HG02852 (cell line): ENCODE measurements around the gene TET1.
"Not testable (repeated sequence)": the region's sequence is repeated elsewhere in the genome, so short reads cannot be mapped to it uniquely, and the experiment has no call there.

Experiments
- ATAC-seq: cut with Tn5 transposase; IDR thresholded peaks from one replicate; pipeline ENCODE4 v1.9.1; 2021; ENCODE audit warnings: mild to moderate bottlenecking, moderate library complexity; ENCODE audit not compliant: unreplicated experiment

TET1 gene

GRCh38 chr10:68604441-68604840 is 44.3 kb downstream of the TET1 start:
- ATAC-seq = no peak

DNA sequence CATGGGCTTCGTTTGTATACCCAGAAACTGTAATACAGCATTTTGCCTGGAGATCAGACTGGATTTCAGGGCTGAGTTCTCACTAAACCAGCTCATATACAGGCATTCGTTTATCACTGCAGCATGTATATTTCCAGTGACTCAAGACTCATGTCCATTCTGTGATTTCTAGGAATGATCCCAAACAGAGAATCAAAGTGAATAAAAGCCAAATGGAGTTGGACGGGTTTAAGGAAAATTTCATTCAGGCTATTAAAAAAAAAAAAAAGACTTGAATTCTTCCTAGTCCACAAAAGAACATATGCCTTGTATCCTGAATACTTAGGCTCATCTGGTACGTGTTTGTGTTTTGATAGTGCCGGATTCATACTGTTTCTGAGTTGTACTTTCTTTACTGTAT is 46.8 kb downstream of the TET1 start:
- ATAC-seq = no peak

DNA sequence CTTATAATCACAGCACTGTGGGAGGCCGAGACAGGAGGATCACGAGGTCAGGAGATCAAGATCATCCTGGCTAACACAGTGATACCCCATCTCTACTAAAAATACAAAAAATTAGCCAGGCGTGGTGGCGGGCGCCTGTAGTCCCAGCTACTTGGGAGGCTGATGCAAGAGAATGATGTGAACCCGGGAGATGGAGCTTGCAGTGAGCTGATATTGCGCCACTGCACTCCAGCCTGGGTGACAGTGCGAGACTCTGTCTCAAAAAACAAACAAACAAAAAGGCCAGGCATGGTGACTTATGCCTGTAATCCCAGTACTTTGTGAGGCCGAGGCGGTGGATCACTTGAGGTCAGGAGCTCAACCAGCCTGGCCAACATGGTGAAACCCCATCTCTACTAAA is 49.9 kb downstream of the TET1 start:
- not testable (repeated sequence) for ATAC-seq

DNA sequence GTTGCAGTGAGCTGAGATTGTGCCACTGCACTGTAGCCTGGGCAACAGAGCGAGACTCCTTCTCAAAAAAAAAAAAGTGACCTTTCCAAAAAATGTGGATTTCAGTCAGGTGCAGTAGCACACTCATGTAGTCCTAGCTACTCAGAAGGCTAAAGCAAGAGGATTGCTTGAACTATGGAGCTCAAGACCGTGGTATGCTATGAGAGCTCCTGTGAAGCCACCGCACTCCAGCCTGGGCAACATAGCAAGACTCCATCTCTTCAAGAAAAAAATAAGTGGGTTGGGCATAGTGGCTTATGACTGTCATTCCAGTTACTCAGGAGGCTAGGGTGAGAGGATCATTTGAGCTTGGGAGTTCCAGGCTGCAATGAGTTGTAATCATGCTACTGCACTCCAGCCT is 51.1 kb downstream of the TET1 start:
- ATAC-seq = no peak

- not testable (repeated sequence) for ATAC-seq
Measured at GRCh38 chr10:68613974-68614373, 53.8 kb downstream of the TET1 start.

GRCh38 chr10:68617691-68618090 is 57.6 kb downstream of the TET1 start:
- ATAC-seq = not testable (repeated sequence)

GRCh38 chr10:68618234-68618633 is 58.1 kb downstream of the TET1 start:
- no peak for ATAC-seq

- ATAC-seq = no peak
Measured at GRCh38 chr10:68619595-68619994, 59.5 kb downstream of the TET1 start.

DNA sequence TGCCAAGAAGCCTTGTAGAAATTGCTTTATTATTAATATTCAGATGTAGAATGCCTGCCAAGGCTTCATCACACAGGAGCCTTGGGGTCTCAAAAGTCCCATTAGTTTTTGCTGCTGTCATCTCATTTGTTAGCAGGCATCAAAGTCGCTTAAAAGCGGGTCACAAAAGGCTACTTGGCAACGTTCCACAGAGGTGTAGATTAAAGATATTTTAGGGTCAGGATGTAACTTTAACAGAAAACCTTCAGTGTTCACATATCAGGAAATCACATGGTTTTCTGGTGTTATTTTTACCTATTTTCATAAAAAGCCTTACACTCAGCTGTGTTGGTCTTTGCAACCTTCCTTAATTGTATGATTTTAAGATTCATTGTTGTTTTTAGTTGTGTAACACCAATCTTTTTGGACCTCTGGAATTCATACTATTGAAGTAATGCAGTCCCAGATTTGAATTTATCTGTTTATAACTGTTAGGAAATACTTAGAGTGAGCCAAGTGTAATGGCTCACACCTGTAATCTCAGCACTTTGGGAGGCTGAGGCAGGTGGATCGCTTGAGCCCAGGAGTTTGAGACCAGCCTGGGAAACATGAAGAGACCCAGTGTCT is 65.3 kb downstream of the TET1 start:
- no peak for ATAC-seq

- no peak for ATAC-seq
Measured at GRCh38 chr10:68628576-68629127, 68.5 kb downstream of the TET1 start.

DNA sequence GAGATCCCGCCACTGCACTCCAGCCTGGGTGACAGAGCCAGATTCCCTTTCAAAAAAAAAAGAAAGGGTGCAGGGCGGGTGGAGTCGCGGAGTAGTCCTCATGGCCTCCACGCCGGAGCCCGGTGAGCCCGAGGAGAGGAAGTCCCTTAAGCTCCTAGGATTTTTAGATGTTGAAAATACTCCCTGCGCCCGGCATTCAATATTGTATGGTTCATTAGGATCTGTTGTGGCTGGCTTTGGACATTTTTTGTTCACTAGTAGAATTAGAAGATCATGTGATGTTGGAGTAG is 72.1 kb downstream of the TET1 start:
- ATAC-seq = not testable (repeated sequence)

GRCh38 chr10:68633281-68633680 is 73.1 kb downstream of the TET1 start:
- ATAC-seq = no peak

DNA sequence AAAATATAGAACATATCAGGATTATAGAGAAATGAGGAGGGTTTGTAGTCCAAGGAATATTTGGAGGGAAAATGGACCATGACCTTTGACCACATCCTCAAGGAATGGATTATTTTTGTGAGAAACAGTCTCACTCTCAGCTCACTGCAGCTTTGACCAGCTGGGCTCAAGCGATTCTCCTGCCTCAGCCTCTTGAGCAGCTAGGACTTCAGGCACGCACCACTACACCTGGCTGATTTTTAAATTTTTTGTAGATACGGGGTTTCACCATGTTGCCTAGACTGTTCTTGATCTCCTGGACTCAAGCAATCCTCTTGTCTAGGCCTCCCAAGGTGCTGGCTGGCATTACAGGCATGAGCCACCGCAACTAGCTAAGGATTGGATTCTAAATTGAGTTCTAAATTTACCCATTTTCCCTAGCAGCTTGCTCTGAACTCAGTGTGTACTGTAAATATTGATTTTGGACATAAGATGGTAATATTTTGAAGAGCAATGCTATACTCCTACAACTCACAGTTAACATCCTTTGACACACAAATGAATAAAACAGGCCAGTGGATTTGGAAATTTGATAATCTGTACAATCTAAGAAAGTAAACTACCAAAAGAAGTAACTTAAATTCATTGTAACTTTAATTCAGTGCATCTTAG is 73.8 kb downstream of the TET1 start:
- ATAC-seq = no peak

DNA sequence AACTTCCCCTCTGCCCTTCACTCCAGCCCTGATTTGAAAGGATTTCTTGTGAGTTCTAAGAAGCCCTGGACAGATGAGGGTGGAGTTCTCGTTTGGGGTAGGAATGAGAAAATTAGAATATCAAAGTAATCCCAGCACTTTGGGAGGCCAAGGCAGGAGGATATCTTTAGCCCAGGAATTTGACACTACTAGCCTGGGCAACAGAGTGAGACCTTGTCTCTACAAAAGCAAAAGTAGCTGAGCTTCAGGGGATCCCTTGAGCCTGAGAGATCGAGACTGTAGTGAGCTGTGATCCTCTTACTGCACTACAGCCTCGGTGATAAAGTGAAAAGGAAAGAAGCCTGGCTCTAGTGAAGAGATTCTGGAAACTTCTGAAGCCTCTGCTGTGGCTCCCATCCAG is 76.2 kb downstream of the TET1 start:
- ATAC-seq = no peak

- ATAC-seq = not testable (repeated sequence)
Measured at GRCh38 chr10:68643550-68643949, 83.4 kb downstream of the TET1 start.

DNA sequence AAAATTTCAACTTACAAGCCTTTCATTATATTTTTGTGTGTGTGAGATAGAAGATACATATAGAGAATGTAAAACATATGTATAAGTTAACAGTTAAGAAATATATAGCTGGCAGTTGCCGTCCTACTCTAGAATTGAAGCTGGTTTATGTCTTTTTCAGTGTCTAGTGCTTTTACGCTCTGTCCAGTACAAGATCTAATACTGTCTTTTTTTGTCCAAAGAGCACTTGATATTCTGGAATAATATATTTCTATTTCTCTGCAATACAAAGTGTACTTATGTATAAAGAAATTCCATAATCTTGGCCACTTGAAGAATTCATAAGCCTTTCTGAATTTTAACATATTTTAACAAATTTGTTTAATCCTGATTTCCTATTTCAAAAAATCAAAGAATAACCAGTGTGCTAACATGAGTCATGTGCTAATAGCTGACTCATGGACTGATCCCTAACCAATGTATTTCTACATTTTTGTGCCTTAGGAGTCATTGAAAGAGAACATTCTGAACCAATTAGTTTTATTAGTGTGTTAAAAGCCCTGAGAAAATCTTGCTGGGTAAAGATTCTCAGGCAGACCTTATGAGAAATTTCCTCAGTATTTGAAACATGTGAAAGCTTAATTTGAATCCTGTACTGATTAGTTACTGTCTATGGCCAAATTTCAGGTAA is 87.7 kb downstream of the TET1 start:
- ATAC-seq = no peak

DNA sequence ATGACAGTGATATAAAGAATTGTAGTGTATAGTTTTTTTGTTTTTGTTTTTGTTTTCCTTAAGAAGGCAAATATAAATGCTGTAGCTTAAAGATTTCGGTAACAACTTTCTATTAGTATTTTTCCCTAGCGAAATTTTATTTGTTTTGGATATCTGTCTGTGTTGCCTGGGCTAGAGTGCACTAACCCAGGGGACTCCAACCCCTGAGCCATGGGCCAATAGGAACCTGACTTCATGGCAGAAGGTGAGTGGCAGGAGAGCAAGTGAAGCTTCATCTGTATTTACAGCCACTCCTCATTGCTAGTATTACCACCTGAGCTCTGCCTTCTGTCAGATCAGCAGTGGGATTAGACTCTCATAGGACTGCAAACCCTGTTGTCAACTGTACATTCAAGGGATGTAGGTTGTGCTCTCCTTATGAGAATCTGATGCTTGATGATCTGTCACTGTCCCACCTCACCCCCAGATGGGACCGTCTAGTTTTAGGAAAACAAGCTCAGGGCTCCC is 95.5 kb downstream of the TET1 start:
- no peak for ATAC-seq

DNA sequence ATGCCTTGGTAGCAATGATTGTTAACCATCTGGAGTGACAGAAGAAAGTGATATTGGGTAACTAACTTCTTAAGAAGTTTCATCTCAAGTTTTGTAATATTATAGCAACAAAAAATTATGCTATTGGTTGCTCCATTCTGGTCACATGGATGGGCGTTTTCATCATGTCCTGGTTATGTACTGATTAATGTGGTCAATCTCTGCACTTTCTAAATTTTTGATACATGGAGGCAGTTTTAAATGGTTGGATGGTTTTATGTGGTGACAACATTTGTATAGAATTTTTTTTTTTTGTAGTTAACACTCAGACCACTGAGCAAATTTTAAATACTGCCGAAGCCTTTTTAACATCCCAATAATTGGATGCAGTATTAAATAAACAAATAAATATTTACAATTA is 105.7 kb downstream of the TET1 start:
- ATAC-seq = no peak

- ATAC-seq = no peak
Measured at GRCh38 chr10:68666280-68666760, 106.2 kb downstream of the TET1 start.

- ATAC-seq = no peak
Measured at GRCh38 chr10:68668231-68668630, 108.1 kb downstream of the TET1 start.

GRCh38 chr10:68668972-68669371 is 108.8 kb downstream of the TET1 start:
- no peak for ATAC-seq

GRCh38 chr10:68684413-68684812 is 124.3 kb downstream of the TET1 start:
- ATAC-seq = peak; percentile 66
